IMR-90 (cell line): ENCODE data around the gene KCP. TPM values are rescaled to one million over a fixed set of nuclear protein-coding genes. Genes with fewer than 3 reads are reported as not detected.

ENCODE experiments used
- ATAC-seq: fragments of 200-7000 bp; cut with Tn5 transposase; 2 replicates; pipeline ENCODE4 v1.9.1; 2020; ENCODE audit warnings: low read depth, mild to moderate bottlenecking, moderate library complexity
- BruUV-seq: library from RNA; stranded (reverse); fragments of 400-500 nt; replicated peaks from 2 replicates; lab custom pipeline; 2021; lab: Mats Ljungman, UMichigan
- CTCF ChIA-PET: fragments of 300-600 bp; formaldehyde crosslinking; extraction: SDS; loops from one replicate; lab custom pipeline; 2021; ENCODE audit warnings: antibody characterized with exemption; lab: Yijun Ruan, JAX
- POLR2A ChIA-PET: fragments of 300-600 bp; sonication (Branson Sonifier 250); formaldehyde crosslinking; loops from one replicate; lab custom pipeline; 2022; ENCODE audit warnings: antibody characterized with exemption; ENCODE audit not compliant: unreplicated experiment; lab: Charles Lee
- DNase-seq: peaks from one replicate; pipeline ENCODE4 v3.0.0; 2013
- H2AFZ ChIP-seq: replicated peaks from 2 replicates; pipeline ENCODE3; 2013; ENCODE audit warnings: low read length, mild to moderate bottlenecking; ENCODE audit not compliant: poor library complexity
- H2AK5ac ChIP-seq: 2 replicates; pipeline ENCODE4 v1.6.1; 2013; ENCODE audit warnings: low read depth, low read length, inconsistent platforms
- H2AK9ac ChIP-seq: replicated peaks from 2 replicates; pipeline ENCODE3; 2013; ENCODE audit warnings: mild to moderate bottlenecking, low read depth, low read length, moderate library complexity; ENCODE audit not compliant: poor library complexity
- H2BK120ac ChIP-seq: 2 replicates; pipeline ENCODE4 v1.6.1; 2013; ENCODE audit warnings: low read depth, low read length, inconsistent platforms
- H2BK15ac ChIP-seq: 3 replicates; pipeline ENCODE4 v1.6.1; 2013; ENCODE audit warnings: low read depth, low read length, inconsistent platforms
- H2BK20ac ChIP-seq: 2 replicates; pipeline ENCODE4 v1.6.1; 2013; ENCODE audit warnings: low read depth, mild to moderate bottlenecking, inconsistent platforms, low read length, moderate library complexity
- H2BK5ac ChIP-seq: 2 replicates; pipeline ENCODE4 v1.6.1; 2013; ENCODE audit warnings: mild to moderate bottlenecking, low read depth, low read length, inconsistent platforms; ENCODE audit not compliant: poor library complexity, severe bottlenecking
- H3K14ac ChIP-seq: replicated peaks from 2 replicates; pipeline ENCODE4 v1.6.1; 2013; ENCODE audit warnings: low read depth, low read length, inconsistent platforms
- H3K18ac ChIP-seq: 2 replicates; pipeline ENCODE4 v1.6.1; 2013; ENCODE audit warnings: low read depth, low read length, control low read depth
- H3K23ac ChIP-seq: 2 replicates; pipeline ENCODE4 v1.6.1; 2013; ENCODE audit warnings: low read depth, low read length, inconsistent platforms
- H3K27ac ChIP-seq: 2 replicates; pipeline ENCODE4 v1.5.1; 2013; ENCODE audit warnings: mild to moderate bottlenecking, control low read depth, low read length; ENCODE audit not compliant: insufficient read depth
- H3K27me3 ChIP-seq: 2 replicates; pipeline ENCODE4 v1.6.1; 2013; ENCODE audit warnings: low read length; ENCODE audit not compliant: control insufficient read depth, insufficient read depth
- H3K36me3 ChIP-seq: 2 replicates; pipeline ENCODE4 v1.6.1; 2013; ENCODE audit warnings: low read length, mixed read lengths; ENCODE audit not compliant: control insufficient read depth, insufficient read depth
- H3K4ac ChIP-seq: 2 replicates; pipeline ENCODE4 v1.6.1; 2013; ENCODE audit warnings: low read depth, low read length, inconsistent platforms
- H3K4me1 ChIP-seq: 2 replicates; pipeline ENCODE4 v1.6.1; 2013; ENCODE audit warnings: low read length, mixed read lengths; ENCODE audit not compliant: control insufficient read depth, insufficient read depth
- H3K4me2 ChIP-seq: 2 replicates; pipeline ENCODE4 v1.6.1; 2013; ENCODE audit warnings: low read depth, mild to moderate bottlenecking, control low read depth, low read length, moderate library complexity
- H3K4me3 ChIP-seq: 2 replicates; pipeline ENCODE4 v1.5.1; 2013; ENCODE audit warnings: low read depth, mild to moderate bottlenecking, control low read depth, low read length, moderate library complexity; ENCODE audit not compliant: insufficient read depth
- H3K56ac ChIP-seq: 2 replicates; pipeline ENCODE4 v1.6.1; 2013; ENCODE audit warnings: low read length, inconsistent platforms; ENCODE audit not compliant: insufficient read depth; ENCODE audit errors: extremely low read depth
- H3K79me1 ChIP-seq, 2 experiments: 2 replicates each; pipeline ENCODE4 v1.6.1; 2013; ENCODE audit warnings: low read length in 2 of 2, inconsistent platforms in 1 of 2, low read depth in 1 of 2
- H3K9ac ChIP-seq: 2 replicates; pipeline ENCODE4 v1.6.1; 2013; ENCODE audit warnings: low read depth, low read length, control low read depth
- H3K9me1 ChIP-seq: 2 replicates; pipeline ENCODE4 v1.6.1; 2013; ENCODE audit warnings: low read length, inconsistent platforms; ENCODE audit not compliant: insufficient read depth
- H3K9me3 ChIP-seq: 2 replicates; pipeline ENCODE4 v1.6.1; 2013; ENCODE audit warnings: low read length; ENCODE audit not compliant: control insufficient read depth, insufficient read depth
- H4K20me1 ChIP-seq: 2 replicates; pipeline ENCODE4 v1.6.1; 2013; ENCODE audit warnings: low read length, inconsistent platforms; ENCODE audit not compliant: insufficient read depth
- H4K5ac ChIP-seq: 2 replicates; pipeline ENCODE4 v1.6.1; 2013; ENCODE audit warnings: mild to moderate bottlenecking, low read depth, low read length, control low read depth
- H4K8ac ChIP-seq, 2 experiments: 2 replicates each; pipeline ENCODE4 v1.6.1; 2013; ENCODE audit warnings: low read depth in 2 of 2, low read length in 2 of 2, control low read depth in 1 of 2, inconsistent platforms in 1 of 2
- H4K91ac ChIP-seq: 2 replicates; pipeline ENCODE4 v1.6.1; 2013; ENCODE audit warnings: low read depth, low read length, inconsistent platforms; ENCODE audit not compliant: insufficient read depth
- CHD1 ChIP-seq: IDR thresholded peaks from 2 replicates; pipeline ENCODE4 v1.6.1; 2012; ENCODE audit warnings: low read depth, low read length, improper control_type of control experiment
- CTCF ChIP-seq: conservative IDR thresholded peaks from 2 replicates; pipeline ENCODE4 v1.5.1; 2012; ENCODE audit warnings: mild to moderate bottlenecking, low read depth, low read length, improper control_type of control experiment
- FOS ChIP-seq: fragments of 150-350 bp; IDR thresholded peaks from 2 replicates; pipeline ENCODE4 v1.6.1; 2016; ENCODE audit warnings: low read depth, low read length
- MAFK ChIP-seq: IDR thresholded peaks from 2 replicates; pipeline ENCODE4 v1.6.1; 2012; ENCODE audit warnings: low read depth, low read length, improper control_type of control experiment
- MAZ ChIP-seq: IDR thresholded peaks from 2 replicates; pipeline ENCODE4 v1.6.1; 2012; ENCODE audit warnings: low read depth, mild to moderate bottlenecking, low read length, improper control_type of control experiment, moderate library complexity, borderline replicate concordance
- MXI1 ChIP-seq: IDR thresholded peaks from 2 replicates; pipeline ENCODE4 v1.6.1; 2012; ENCODE audit warnings: low read depth, mild to moderate bottlenecking, low read length, moderate library complexity, borderline replicate concordance
- NFE2L2 ChIP-seq: fragments of 150-350 bp; IDR thresholded peaks from 2 replicates; pipeline ENCODE4 v1.6.1; 2016; ENCODE audit warnings: low read depth, mild to moderate bottlenecking, low read length
- RCOR1 ChIP-seq: IDR thresholded peaks from 2 replicates; pipeline ENCODE4 v1.6.1; 2012; ENCODE audit warnings: mild to moderate bottlenecking, low read length, improper control_type of control experiment; ENCODE audit not compliant: insufficient replicate concordance
- RFX5 ChIP-seq: IDR thresholded peaks from 2 replicates; pipeline ENCODE4 v1.8.0; 2012; ENCODE audit warnings: low read depth, mild to moderate bottlenecking, low read length, moderate library complexity
- WGBS, 2 experiments: methylation state at CpG; one replicate each; pipeline versions ENCODE4 v1.1.5 to v1.1.7; 2013; ENCODE audit warnings: missing lambda C conversion rate in 2 of 2; ENCODE audit not compliant: insufficient read length in 1 of 2; ENCODE audit errors: extremely low coverage in 2 of 2; 5-methylcytosine and 5-hydroxymethylcytosine counted together
- dilution Hi-C: fragments of 300-500 bp; cut with HindIII; formaldehyde crosslinking; loops from one replicate; pipeline ENCODE4 v1.14.3; 2018; ENCODE audit warnings: low sequenced_read_pairs; ENCODE audit not compliant: unreplicated experiment
- in situ Hi-C: fragments of 300-500 bp; cut with MboI; formaldehyde crosslinking; loops from 3 replicates; pipeline ENCODE4 v1.14.3; 2019; ENCODE audit warnings: low sequenced_read_pairs, inconsistent platforms, mixed read lengths
- intact Hi-C: fragments of 100-400 bp; cut with micrococcal nuclease; formaldehyde crosslinking; loops from 2 replicates; pipeline ENCODE4 v1.10.0; 2022
- polyA plus RNA-seq, 3 experiments: library from polyadenylated mRNA; depleted of rRNA; stranded (reverse); fragments of >200 nt; gene quantifications; 2 replicates each; pipeline ENCODE4 v1.2.3, GENCODE V29; 2012; ENCODE audit warnings: low replicate concordance in 1 of 3
- total RNA-seq: library from RNA; depleted of rRNA; stranded (reverse); fragments of >200 nt; gene quantifications from 2 replicates; pipeline ENCODE4 v1.2.3, GENCODE V29; 2012

The KCP gene
- total and polyA plus RNA-seq, 2 of the 4 experiments (the other 2 are of a cell fraction), result 0.03 TPM; not detected in 1

GRCh38 chr7:128945668-128946366, 35.3 kb upstream of the KCP start:
- Histone ChIP-seq H3K9me1 (no peaks in the 10 kb centered on the region), H3K27ac (no peak overlapping the region), H2AFZ (no peak overlapping the region), H2AK9ac (peak overlapping the region; percentile 42), H3K79me1 (no peaks in the 10 kb centered on the region), H2BK20ac (no peak overlapping the region), H3K14ac (no peak overlapping the region), H2BK120ac (no peak overlapping the region), H3K23ac (no peak overlapping the region), H3K56ac (no peak overlapping the region), H3K9ac (no peak overlapping the region), H4K5ac (no peak overlapping the region), H3K27me3 (peaks cover 18% of the 10 kb centered on the region), H2AK5ac (no peak overlapping the region), H3K18ac (no peak overlapping the region), H3K4me2 (no peak overlapping the region), H4K20me1 (no peaks in the 10 kb centered on the region), H3K4me3 (no peak overlapping the region), H4K91ac (no peak overlapping the region), H2BK15ac (no peak overlapping the region), H4K8ac (no peak overlapping the region), H3K9me3 (no peaks in the 10 kb centered on the region), H2BK5ac (no peak overlapping the region), H3K4me1 (no peaks in the 10 kb centered on the region), H3K36me3 (no peaks in the 10 kb centered on the region), H3K4ac (no peak overlapping the region)
- in situ Hi-C loops, result no loop called here
- no TSS peak for BruUV-seq
- dilution Hi-C loops, result no loop called here
- CTCF ChIA-PET, result no interaction called here
- WGBS, 2 experiments, result 90% methylated on average over 6 of the region's 21 CpGs; no CpG with 5 or more reads in 1 of the 2 experiments
- no peak for TF ChIP-seq CHD1
- TF ChIP-seq RCOR1, result no peak
- no peak for TF ChIP-seq MAFK
- TF ChIP-seq MXI1, result no peak
- no peak for TF ChIP-seq CTCF
- TF ChIP-seq NFE2L2, result no peak
- no peak for TF ChIP-seq MAZ
- TF ChIP-seq FOS, result no peak
- TF ChIP-seq RFX5, result no peak
- no peak for ATAC-seq
- no peak for DNase-seq
- intact Hi-C loops, result no loop called here
- POLR2A ChIA-PET, result interaction anchor here (0.6 kb wide), 1 partner anchor 109 kb away, joined by 3 read pairs; the partner anchor contains the start of gene TNPO3
